ENCODE results near the gene NUP62.

NUP62 gene

GRCh38 chr19:49882643-49883042, 46.7 kb downstream of the NUP62 start:
- no peak overlapping the region for H3K4me3 ChIP-seq (ENCODE audit: low read length)
- H3K36me3 ChIP-seq (ENCODE audit: control insufficient read depth, low read depth, low read length) = peaks cover 54% of the 10 kb centered on the region
- no peak overlapping the region for H3K27ac ChIP-seq (ENCODE audit: low read length)
- no peaks in the 10 kb centered on the region for H3K27me3 ChIP-seq (ENCODE audit: control insufficient read depth, insufficient read depth, low read length)
- H3K9ac ChIP-seq (ENCODE audit: low read length) = no peak overlapping the region
- H3K4me1 ChIP-seq (ENCODE audit: control insufficient read depth, low read depth, low read length) = peaks cover 4% of the 10 kb centered on the region
- no peaks in the 10 kb centered on the region for H3K9me3 ChIP-seq (ENCODE audit: control insufficient read depth, low read depth, low read length)

GRCh38 chr19:49881672-49882394, 47.5 kb downstream of the NUP62 start:
- Histone ChIP-seq H3K27me3 (ENCODE audit: control insufficient read depth, insufficient read depth, low read length) (no peaks in the 10 kb centered on the region), H3K27ac (ENCODE audit: low read length) (no peak overlapping the region), H3K4me1 (ENCODE audit: control insufficient read depth, low read depth, low read length) (peaks cover 4% of the 10 kb centered on the region), H3K9ac (ENCODE audit: low read length) (no peak overlapping the region), H3K4me3 (ENCODE audit: low read length) (no peak overlapping the region), H3K36me3 (ENCODE audit: control insufficient read depth, low read depth, low read length) (peaks cover 54% of the 10 kb centered on the region), H3K9me3 (ENCODE audit: control insufficient read depth, low read depth, low read length) (no peaks in the 10 kb centered on the region)

GRCh38 chr19:49881186-49881585, 48.1 kb downstream of the NUP62 start:
- H3K9ac ChIP-seq (ENCODE audit: low read length) = no peak overlapping the region
- H3K9me3 ChIP-seq (ENCODE audit: control insufficient read depth, low read depth, low read length) = no peaks in the 10 kb centered on the region
- H3K27me3 ChIP-seq (ENCODE audit: control insufficient read depth, insufficient read depth, low read length) = no peaks in the 10 kb centered on the region
- H3K27ac ChIP-seq (ENCODE audit: low read length) = no peak overlapping the region
- no peak overlapping the region for H3K4me3 ChIP-seq (ENCODE audit: low read length)
- H3K36me3 ChIP-seq (ENCODE audit: control insufficient read depth, low read depth, low read length) = peaks cover 54% of the 10 kb centered on the region
- peaks cover 4% of the 10 kb centered on the region for H3K4me1 ChIP-seq (ENCODE audit: control insufficient read depth, low read depth, low read length)

- no peaks in the 10 kb centered on the region for H3K9me3 ChIP-seq (ENCODE audit: control insufficient read depth, low read depth, low read length)
- no peaks in the 10 kb centered on the region for H3K27me3 ChIP-seq (ENCODE audit: control insufficient read depth, insufficient read depth, low read length)
- peaks cover 4% of the 10 kb centered on the region for H3K4me1 ChIP-seq (ENCODE audit: control insufficient read depth, low read depth, low read length)
- no peak overlapping the region for H3K9ac ChIP-seq (ENCODE audit: low read length)
- peaks cover 54% of the 10 kb centered on the region for H3K36me3 ChIP-seq (ENCODE audit: control insufficient read depth, low read depth, low read length)
- no peak overlapping the region for H3K27ac ChIP-seq (ENCODE audit: low read length)
- H3K4me3 ChIP-seq (ENCODE audit: low read length) = no peak overlapping the region
These were observed 49.0 kb downstream of the NUP62 start for GRCh38 chr19:49880162-49880869.

GRCh38 chr19:49879243-49879963, 49.9 kb downstream of the NUP62 start:
- peaks cover 4% of the 10 kb centered on the region for H3K4me1 ChIP-seq (ENCODE audit: control insufficient read depth, low read depth, low read length)
- H3K36me3 ChIP-seq (ENCODE audit: control insufficient read depth, low read depth, low read length) = peaks cover 50% of the 10 kb centered on the region
- no peak overlapping the region for H3K9ac ChIP-seq (ENCODE audit: low read length)
- no peak overlapping the region for H3K27ac ChIP-seq (ENCODE audit: low read length)
- no peaks in the 10 kb centered on the region for H3K27me3 ChIP-seq (ENCODE audit: control insufficient read depth, insufficient read depth, low read length)
- H3K4me3 ChIP-seq (ENCODE audit: low read length) = peak overlapping the region; percentile 93
- no peaks in the 10 kb centered on the region for H3K9me3 ChIP-seq (ENCODE audit: control insufficient read depth, low read depth, low read length)

- Histone ChIP-seq H3K9me3 (ENCODE audit: control insufficient read depth, low read depth, low read length) (no peaks in the 10 kb centered on the region), H3K27me3 (ENCODE audit: control insufficient read depth, insufficient read depth, low read length) (no peaks in the 10 kb centered on the region), H3K9ac (ENCODE audit: low read length) (peak overlapping the region; percentile 68), H3K27ac (ENCODE audit: low read length) (peak overlapping the region; percentile 74), H3K4me3 (ENCODE audit: low read length) (peak overlapping the region; percentile 93), H3K4me1 (ENCODE audit: control insufficient read depth, low read depth, low read length) (peaks cover 4% of the 10 kb centered on the region), H3K36me3 (ENCODE audit: control insufficient read depth, low read depth, low read length) (peaks cover 45% of the 10 kb centered on the region)
These were observed 50.6 kb downstream of the NUP62 start for GRCh38 chr19:49878744-49879070.

GRCh38 chr19:49877879-49878743, 51.2 kb downstream of the NUP62 start:
- Histone ChIP-seq H3K27ac (ENCODE audit: low read length) (peak overlapping the region; percentile 87), H3K9ac (ENCODE audit: low read length) (peak overlapping the region; percentile 80), H3K27me3 (ENCODE audit: control insufficient read depth, insufficient read depth, low read length) (no peaks in the 10 kb centered on the region), H3K9me3 (ENCODE audit: control insufficient read depth, low read depth, low read length) (no peaks in the 10 kb centered on the region), H3K4me3 (ENCODE audit: low read length) (peak overlapping the region; percentile 93), H3K4me1 (ENCODE audit: control insufficient read depth, low read depth, low read length) (peaks cover 4% of the 10 kb centered on the region), H3K36me3 (ENCODE audit: control insufficient read depth, low read depth, low read length) (peaks cover 39% of the 10 kb centered on the region)

- Histone ChIP-seq H3K4me1 (ENCODE audit: control insufficient read depth, low read depth, low read length) (peaks cover 4% of the 10 kb centered on the region), H3K36me3 (ENCODE audit: control insufficient read depth, low read depth, low read length) (peaks cover 31% of the 10 kb centered on the region), H3K9me3 (ENCODE audit: control insufficient read depth, low read depth, low read length) (no peaks in the 10 kb centered on the region), H3K27me3 (ENCODE audit: control insufficient read depth, insufficient read depth, low read length) (no peaks in the 10 kb centered on the region), H3K9ac (ENCODE audit: low read length) (peak within 1 kb of the TSS; percentile 82), H3K4me3 (ENCODE audit: low read length) (peak within 1 kb of the TSS; percentile 93), H3K27ac (ENCODE audit: low read length) (peak within 1 kb of the TSS; percentile 96)
These were observed 52.1 kb downstream of the NUP62 start, which contains the start of the genes AKT1S1 and TBC1D17 for GRCh38 chr19:49877020-49877878. Gene AKT1S1, minus strand, starts transcription at chr19:49877355. Its CDS starts 4,060 bp downstream, at chr19:49873295. Gene TBC1D17, plus strand, starts transcription at chr19:49877702. Its CDS starts 22 bp downstream, at chr19:49877724.

GRCh38 chr19:49876422-49877019, 52.8 kb downstream of the NUP62 start:
- H3K9ac ChIP-seq (ENCODE audit: low read length) = peak overlapping the region; percentile 82
- H3K4me1 ChIP-seq (ENCODE audit: control insufficient read depth, low read depth, low read length) = peaks cover 4% of the 10 kb centered on the region
- no peaks in the 10 kb centered on the region for H3K9me3 ChIP-seq (ENCODE audit: control insufficient read depth, low read depth, low read length)
- peaks cover 23% of the 10 kb centered on the region for H3K36me3 ChIP-seq (ENCODE audit: control insufficient read depth, low read depth, low read length)
- H3K4me3 ChIP-seq (ENCODE audit: low read length) = peak overlapping the region; percentile 93
- peak overlapping the region; percentile 96 for H3K27ac ChIP-seq (ENCODE audit: low read length)
- H3K27me3 ChIP-seq (ENCODE audit: control insufficient read depth, insufficient read depth, low read length) = no peaks in the 10 kb centered on the region

- H3K4me1 ChIP-seq (ENCODE audit: control insufficient read depth, low read depth, low read length) = peaks cover 4% of the 10 kb centered on the region
These were observed 53.4 kb downstream of the NUP62 start for GRCh38 chr19:49875857-49876421.

More at GRCh38 chr19:49875857-49876421, 53.4 kb downstream of the NUP62 start:
- H3K27me3 ChIP-seq (ENCODE audit: control insufficient read depth, insufficient read depth, low read length) = no peaks in the 10 kb centered on the region
- H3K4me3 ChIP-seq (ENCODE audit: low read length) = peak overlapping the region; percentile 93
- H3K9ac ChIP-seq (ENCODE audit: low read length) = peak overlapping the region; percentile 82
- peaks cover 18% of the 10 kb centered on the region for H3K36me3 ChIP-seq (ENCODE audit: control insufficient read depth, low read depth, low read length)
- peak overlapping the region; percentile 87 for H3K27ac ChIP-seq (ENCODE audit: low read length)
- no peaks in the 10 kb centered on the region for H3K9me3 ChIP-seq (ENCODE audit: control insufficient read depth, low read depth, low read length)
